AG04449 (cell line): ENCODE measurements around the gene PYCARD.
"Not testable (repeated sequence)": the region's sequence is repeated elsewhere in the genome, so short reads cannot be mapped to it uniquely, and the experiment has no call there.

Source experiments
- CTCF ChIA-PET: fragments of 350-600 bp; formaldehyde crosslinking; extraction: SDS; loops from one replicate; lab custom pipeline; 2021; ENCODE audit warnings: antibody characterized with exemption; lab: Yijun Ruan, JAX
- POLR2A ChIA-PET: fragments of 400-600, 350-600 bp; formaldehyde crosslinking; extraction: SDS; loops from one replicate; lab custom pipeline; 2020; ENCODE audit warnings: antibody characterized with exemption, inconsistent platforms; lab: Yijun Ruan, JAX
- DNase-seq: peaks from one replicate; pipeline ENCODE4 v3.0.0-alpha.2; 2010; ENCODE audit warnings: low read depth, low spot score
- H3K4me3 ChIP-seq: 2 replicates; pipeline ENCODE4 v1.5.1; 2011; ENCODE audit warnings: low read depth, mild to moderate bottlenecking, control low read depth, low read length
- CTCF ChIP-seq: IDR thresholded peaks from one replicate; pipeline ENCODE4 v1.5.1; 2011; ENCODE audit warnings: mild to moderate bottlenecking, moderate library complexity, low read length, control low read depth, inconsistent platforms; ENCODE audit not compliant: insufficient read depth; ENCODE audit errors: missing control alignments

PYCARD gene

GRCh38 chr16:31177136-31177535, 25.4 kb downstream of the PYCARD start:
- ChIA-PET CTCF (interaction anchor here (0.7 to 8.9 kb wide), 3 partner anchors 18 to 235 kb away, joined by 3 to 35 read pairs (median 22); no protein-coding TSS in a partner anchor), POLR2A (interaction anchor here (0.7 kb wide), 1 partner anchor 75 kb away, joined by 4 read pairs; no protein-coding TSS in a partner anchor)
- no peak overlapping the region for H3K4me3 ChIP-seq
- DNase-seq = no peak
- TF ChIP-seq CTCF = no peak

GRCh38 chr16:31170048-31170447, 32.5 kb downstream of the PYCARD start:
- CTCF ChIA-PET, POLR2A ChIA-PET, DNase-seq, H3K4me3 ChIP-seq: not testable (repeated sequence)

GRCh38 chr16:31168848-31169247, 33.7 kb downstream of the PYCARD start:
- POLR2A ChIA-PET = no interaction called here
- no peak for TF ChIP-seq CTCF

GRCh38 chr16:31167315-31167714, 35.2 kb downstream of the PYCARD start:
- POLR2A ChIA-PET = interaction anchor here (1.4 kb wide), 1 partner anchor 13 kb away, joined by 3 read pairs; the partner anchor contains the start of gene FUS
- no peak for DNase-seq
- no peak overlapping the region for H3K4me3 ChIP-seq
- CTCF ChIA-PET = interaction anchor here (1.8 to 3.1 kb wide), 2 partner anchors 10 to 25 kb away, joined by 7 to 19 read pairs; no protein-coding TSS in a partner anchor
- TF ChIP-seq CTCF = no peak

More at GRCh38 chr16:31168848-31169247, 33.7 kb downstream of the PYCARD start:
- CTCF ChIA-PET = interaction anchor here (1.8 to 3.1 kb wide), 2 partner anchors 11 to 26 kb away, joined by 7 to 19 read pairs; no protein-coding TSS in a partner anchor
- DNase-seq = no peak
- H3K4me3 ChIP-seq = no peak overlapping the region

GRCh38 chr16:31157136-31157535, 45.4 kb downstream of the PYCARD start:
- CTCF ChIA-PET = interaction anchor here (0.6 to 6.9 kb wide), 7 partner anchors 10 to 286 kb away, joined by 3 to 101 read pairs (median 18); partner anchors contain the start of genes FUS and HSD3B7
- no peak overlapping the region for H3K4me3 ChIP-seq
- TF ChIP-seq CTCF = no peak
- POLR2A ChIA-PET = interaction anchor here (1.6 kb wide), 1 partner anchor 23 kb away, joined by 5 read pairs; the partner anchor contains the start of gene FUS
- DNase-seq = no peak
